Measurements from ENCODE around the gene TFCP2.

GRCh38 chr12:51062631-51063397 lies 110.1 kb downstream of the TFCP2 start:
- TF ChIP-seq CTCF (IDR thresholded peaks at IDR 0.05; ENCODE audit: low read length), result no peak
- no peak for TF ChIP-seq EZH2 (IDR thresholded peaks at IDR 0.05; ENCODE audit: borderline replicate concordance, low read length)

All from OCI-LY1 (cell line).